ENCODE data around the gene CHST12. TPM values are rescaled to one million over a fixed set of nuclear protein-coding genes. Genes with fewer than 3 reads are reported as not detected.

CHST12 gene
- total and polyA plus RNA-seq, 2 of the 4 experiments (the other 2 are of a cell fraction): 3.8 to 27.0 TPM

- Histone ChIP-seq H4K8ac (ENCODE audit: low read depth in 2 of 2, low read length in 2 of 2) (no peak overlapping the region), H2BK120ac (ENCODE audit: low read depth, low read length) (no peak overlapping the region), H3K79me1 (ENCODE audit: low read depth in 1 of 2, low read length in 2 of 2) (no peaks in the 10 kb centered on the region), H3K4me3 (ENCODE audit: insufficient read depth, low read depth, low read length) (no peak overlapping the region), H3K4ac (ENCODE audit: low read depth, low read length) (no peak overlapping the region), H3K9ac (ENCODE audit: low read depth, low read length) (no peak overlapping the region), H3K4me2 (ENCODE audit: low read depth, low read length) (no peak overlapping the region), H3K56ac (ENCODE audit: extremely low read depth, insufficient read depth, low read length) (no peak overlapping the region), H3K23ac (ENCODE audit: low read depth, low read length) (no peak overlapping the region), H4K5ac (ENCODE audit: low read depth, low read length) (no peak overlapping the region), H3K4me1 (ENCODE audit: control insufficient read depth, insufficient read depth, low read length) (peaks cover 4% of the 10 kb centered on the region; the same call in 1 of the 2 replicates), H2AK9ac (replicated peaks; ENCODE audit: low read depth, low read length, poor library complexity) (no peak overlapping the region), H3K27ac (ENCODE audit: insufficient read depth, low read length) (no peak overlapping the region), H2BK20ac (ENCODE audit: low read depth, low read length) (no peak overlapping the region), H3K9me1 (ENCODE audit: insufficient read depth, low read length) (no peaks in the 10 kb centered on the region), H3K36me3 (ENCODE audit: control insufficient read depth, insufficient read depth, low read length) (no peaks in the 10 kb centered on the region), H3K9me3 (ENCODE audit: control insufficient read depth, insufficient read depth, low read length) (no peaks in the 10 kb centered on the region), H3K14ac (replicated peaks; ENCODE audit: low read depth, low read length) (no peak overlapping the region), H4K91ac (ENCODE audit: insufficient read depth, low read depth, low read length) (no peak overlapping the region), H3K18ac (ENCODE audit: low read depth, low read length) (no peak overlapping the region), H3K27me3 (ENCODE audit: control insufficient read depth, insufficient read depth, low read length) (no peaks in the 10 kb centered on the region), H2AK5ac (ENCODE audit: low read depth, low read length) (no peak overlapping the region), H2BK15ac (ENCODE audit: low read depth, low read length) (no peak overlapping the region), H2BK5ac (ENCODE audit: low read depth, low read length, poor library complexity, severe bottlenecking) (no peak overlapping the region), H2AFZ (replicated peaks; ENCODE audit: low read length, poor library complexity) (no peak overlapping the region), H4K20me1 (ENCODE audit: insufficient read depth, low read length) (no peaks in the 10 kb centered on the region)
- CTCF ChIA-PET: interaction anchor here (0.5 to 3.2 kb wide), 3 partner anchors 16 to 61 kb away, joined by 3 to 20 read pairs (median 14); no protein-coding TSS in a partner anchor
- no peak for TF ChIP-seq RCOR1 (IDR thresholded peaks at IDR 0.05; ENCODE audit: insufficient replicate concordance, low read length)
- no peak for TF ChIP-seq CHD1 (IDR thresholded peaks at IDR 0.05; ENCODE audit: low read depth, low read length)
- no peak for TF ChIP-seq FOS (IDR thresholded peaks at IDR 0.05; ENCODE audit: low read depth, low read length)
- no peak for TF ChIP-seq CTCF (conservative IDR thresholded peaks at IDR 0.05; ENCODE audit: low read depth, low read length)
- TF ChIP-seq NFE2L2 (IDR thresholded peaks at IDR 0.05; ENCODE audit: low read depth, low read length): no peak
- no peak for TF ChIP-seq CEBPB (IDR thresholded peaks at IDR 0.05; ENCODE audit: low read depth, low read length)
- TF ChIP-seq, protein P1, sequence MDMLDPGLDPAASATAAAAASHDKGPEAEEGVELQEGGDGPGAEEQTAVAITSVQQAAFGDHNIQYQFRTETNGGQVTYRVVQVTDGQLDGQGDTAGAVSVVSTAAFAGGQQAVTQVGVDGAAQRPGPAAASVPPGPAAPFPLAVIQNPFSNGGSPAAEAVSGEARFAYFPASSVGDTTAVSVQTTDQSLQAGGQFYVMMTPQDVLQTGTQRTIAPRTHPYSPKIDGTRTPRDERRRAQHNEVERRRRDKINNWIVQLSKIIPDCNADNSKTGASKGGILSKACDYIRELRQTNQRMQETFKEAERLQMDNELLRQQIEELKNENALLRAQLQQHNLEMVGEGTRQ (IDR thresholded peaks at IDR 0.05; ENCODE audit: low read depth, low read length): no peak
- no peak for TF ChIP-seq BHLHE40 (IDR thresholded peaks at IDR 0.05; ENCODE audit: low read depth, low read length)
- TF ChIP-seq RAD21 (IDR thresholded peaks at IDR 0.05; ENCODE audit: low read length): no peak
- TF ChIP-seq MAFK (IDR thresholded peaks at IDR 0.05; ENCODE audit: low read depth, low read length): no peak
- no peak for TF ChIP-seq POLR2A (IDR thresholded peaks at IDR 0.05; ENCODE audit: low read depth, low read length)
- intact Hi-C loops (cut with micrococcal nuclease) (loop anchor here (5.0 to 10.0 kb wide), 2 partner anchors 48 to 105 kb away; partner anchors contain the start of genes BRAT1, CHST12 and IQCE), dilution Hi-C loops (cut with HindIII; ENCODE audit: low sequenced_read_pairs, unreplicated experiment) (no loop called here), in situ Hi-C loops (cut with MboI; ENCODE audit: low sequenced_read_pairs) (no loop called here)
- BruUV-seq (replicated peaks): no TSS peak
- ATAC-seq (ENCODE audit: low read depth) (no peak), DNase-seq (no peak)
- 67% methylated on average over 1 of the region's 8 CpGs; no CpG with 5 or more reads in 1 of the 2 experiments for WGBS, 2 experiments (ENCODE audit: extremely low coverage in 2 of 2, insufficient read length in 1 of 2)
- POLR2A ChIA-PET (ENCODE audit: unreplicated experiment): no interaction called here
Observed at GRCh38 chr7:2452643-2453270, 49.3 kb downstream of the CHST12 start.

Data from IMR-90 (cell line).